A549 (cell line): ENCODE results near the gene ELAVL1. TPM values are rescaled to one million over a fixed set of nuclear protein-coding genes. Genes with fewer than 3 reads are reported as not detected.

Experiments used
- ATAC-seq, 2 experiments: fragments of 200-7000 bp in 1 of 2; fragments of >200 bp in 1 of 2; cut with Nextera tagmentation in 1 of 2; cut with Tn5 transposase in 1 of 2; 3 replicates each; pipeline versions ENCODE4 v1.8.0 to v1.9.1; 2018 to 2020; ENCODE audit warnings: mild to moderate bottlenecking in 1 of 2, moderate library complexity in 1 of 2
- CTCF ChIA-PET: fragments of 300-600 bp; sonication (Branson Sonifier 250); formaldehyde crosslinking; extraction: SDS; loops from one replicate; lab custom pipeline; 2021; ENCODE audit warnings: antibody characterized with exemption, inconsistent platforms; lab: Yijun Ruan, JAX
- POLR2A ChIA-PET: fragments of 350-600 bp; formaldehyde crosslinking; extraction: SDS; loops from one replicate; lab custom pipeline; 2021; ENCODE audit warnings: antibody characterized with exemption, inconsistent platforms; lab: Yijun Ruan, JAX
- DNase-seq, 2 experiments: peaks; one replicate each; pipeline versions ENCODE4 v3.0.0 to v3.0.0-alpha.2; 2011 to 2016; ENCODE audit warnings: low read depth in 1 of 2, low spot score in 1 of 2
- FAIRE-seq: peaks from 2 replicates; lab custom pipeline; 2011; peaks lifted over from hg19 to GRCh38; lab: Jason Lieb, UNC
- H3K27ac ChIP-seq, 2 experiments: fragments of >200 bp; sonication (Bioruptor Twin); formaldehyde crosslinking; 3 replicates each; pipeline ENCODE4 v1.5.1; 2016 to 2017
- H3K4me1 ChIP-seq: fragments of >200 bp; sonication (Bioruptor Twin); formaldehyde crosslinking; 3 replicates; pipeline ENCODE4 v1.6.1; 2016
- H3K4me2 ChIP-seq: fragments of >200 bp; sonication (Bioruptor Twin); formaldehyde crosslinking; 3 replicates; pipeline ENCODE4 v1.6.1; 2016
- H3K4me3 ChIP-seq: fragments of >200 bp; sonication (Bioruptor Twin); formaldehyde crosslinking; 3 replicates; pipeline ENCODE4 v1.5.1; 2016
- H3K9me3 ChIP-seq: fragments of >200 bp; sonication (Bioruptor Twin); formaldehyde crosslinking; 3 replicates; pipeline ENCODE4 v1.6.1; 2016
- BHLHE40 ChIP-seq: IDR thresholded peaks from 2 replicates; pipeline ENCODE4 v1.6.1; 2012; ENCODE audit warnings: low read depth, low read length, inconsistent platforms
- CEBPB ChIP-seq, 2 experiments: fragments of >200 bp in 1 of 2; sonication (Bioruptor Twin) in 1 of 2; formaldehyde crosslinking in 1 of 2; IDR thresholded peaks; 2 replicates each; pipeline ENCODE4 v1.6.1; 2012 to 2016
- EHMT2 ChIP-seq: fragments of 200-600 bp; sonication (generic); IDR thresholded peaks from 2 replicates; pipeline ENCODE4 v1.6.1; 2016; ENCODE audit warnings: antibody characterized with exemption, low read depth, mild to moderate bottlenecking, moderate library complexity
- FOSB ChIP-seq: fragments of 250-450 bp; sonication (Bioruptor Pico); IDR thresholded peaks from 2 replicates; pipeline ENCODE4 v1.5.0; 2020; ENCODE audit warnings: mild to moderate bottlenecking, moderate library complexity
- FOXS1 ChIP-seq: fragments of 250-450 bp; sonication (Bioruptor Pico); IDR thresholded peaks from 2 replicates; pipeline ENCODE4 v1.5.0; 2020; ENCODE audit warnings: mild to moderate bottlenecking, moderate library complexity
- HOXB13 ChIP-seq: fragments of 250-450 bp; sonication (Bioruptor Pico); IDR thresholded peaks from 2 replicates; pipeline ENCODE4 v1.5.0; 2020; ENCODE audit warnings: low read depth, mild to moderate bottlenecking, moderate library complexity
- JUN ChIP-seq, 2 experiments: fragments of >200 bp; sonication (Bioruptor Twin); formaldehyde crosslinking; IDR thresholded peaks; 2 replicates in 1 of 2; 3 replicates in 1 of 2; pipeline ENCODE4 v1.6.1; 2016 to 2017
- KDM1A ChIP-seq: fragments of 200-600 bp; sonication (generic); IDR thresholded peaks from 2 replicates; pipeline ENCODE4 v1.6.1; 2016; ENCODE audit warnings: low read depth, mild to moderate bottlenecking
- MAZ ChIP-seq: fragments of 150-350 bp; IDR thresholded peaks from 2 replicates; pipeline ENCODE4 v1.6.1; 2014; ENCODE audit warnings: antibody characterized with exemption, low read depth, low read length, borderline replicate concordance
- NR3C1 ChIP-seq: fragments of >200 bp; sonication (Bioruptor Twin); formaldehyde crosslinking; IDR thresholded peaks from 3 replicates; pipeline ENCODE4 v1.6.1; 2017
- POLR2A ChIP-seq: IDR thresholded peaks from 2 replicates; pipeline ENCODE4 v1.6.1; 2012; ENCODE audit warnings: mild to moderate bottlenecking, low read length
- POLR2AphosphoS2 ChIP-seq: conservative IDR thresholded peaks from 2 replicates; pipeline ENCODE4 v1.6.1; 2012; ENCODE audit warnings: low read length, improper control_type of control experiment, inconsistent platforms
- RAD21 ChIP-seq, 2 experiments: fragments of >200 bp in 1 of 2; sonication (Bioruptor Twin) in 1 of 2; formaldehyde crosslinking in 1 of 2; IDR thresholded peaks in 1 of 2; conservative IDR thresholded peaks in 1 of 2; 2 replicates in 1 of 2; 3 replicates in 1 of 2; pipeline ENCODE4 v1.6.1; 2012 to 2018; ENCODE audit warnings: inconsistent platforms in 1 of 2
- RCOR1 ChIP-seq: fragments of 150-350 bp; IDR thresholded peaks from 2 replicates; pipeline ENCODE4 v1.6.1; 2014; ENCODE audit warnings: antibody characterized with exemption, low read length, low read depth
- RFX5 ChIP-seq: fragments of 450-650 bp; IDR thresholded peaks from 2 replicates; pipeline ENCODE4 v1.7.1; 2014; ENCODE audit warnings: antibody characterized with exemption, mild to moderate bottlenecking, moderate library complexity
- SMC3 ChIP-seq: fragments of >200 bp; sonication (Bioruptor Twin); formaldehyde crosslinking; IDR thresholded peaks from 3 replicates; pipeline ENCODE4 v1.6.1; 2018; ENCODE audit warnings: inconsistent platforms
- SREBF2 ChIP-seq: fragments of 450-650 bp; IDR thresholded peaks from 2 replicates; pipeline ENCODE4 v1.6.1; 2014; ENCODE audit warnings: mild to moderate bottlenecking, moderate library complexity
- ZC3H11A ChIP-seq: fragments of 450-650 bp; IDR thresholded peaks from 2 replicates; pipeline ENCODE4 v1.6.1; 2014; ENCODE audit warnings: antibody characterized with exemption, mild to moderate bottlenecking
- WGBS: methylation state at CpG from one replicate; pipeline ENCODE4 v1.1.6; 2017; ENCODE audit errors: missing lambda C conversion rate; 5-methylcytosine and 5-hydroxymethylcytosine counted together
- polyA plus RNA-seq, 4 experiments: library from polyadenylated mRNA; depleted of rRNA in 3 of 4; stranded (reverse); fragments of >200 nt; fragmentation: RNase III in 1 of 4; extraction: RNeasy Plus Mini Kit Qiagen cat#74134 plus additional on column Dnase treatment in 1 of 4; gene quantifications; 2 replicates in 3 of 4; 3 replicates in 1 of 4; pipeline ENCODE4 v1.2.3, GENCODE V29; 2011 to 2017
- TF ChIP-seq, protein P1 (sequence below): fragments of >200 bp; sonication (Bioruptor Twin); formaldehyde crosslinking; IDR thresholded peaks from 3 replicates; pipeline ENCODE4 v1.5.1; 2016
- TF ChIP-seq, protein P2 (sequence below): fragments of 250-450 bp; sonication (Bioruptor Pico); IDR thresholded peaks from 2 replicates; pipeline ENCODE4 v1.5.0; 2020; ENCODE audit warnings: low read depth, mild to moderate bottlenecking, moderate library complexity
- TF ChIP-seq, protein P3 (sequence below): fragments of >200 bp; sonication (Bioruptor Twin); formaldehyde crosslinking; IDR thresholded peaks from 2 replicates; pipeline ENCODE4 v1.6.1; 2016

The ELAVL1 gene
- polyA plus RNA-seq, 2 of the 4 experiments (the other 2 are of a cell fraction) = 39.3 to 55.6 TPM

DNA sequence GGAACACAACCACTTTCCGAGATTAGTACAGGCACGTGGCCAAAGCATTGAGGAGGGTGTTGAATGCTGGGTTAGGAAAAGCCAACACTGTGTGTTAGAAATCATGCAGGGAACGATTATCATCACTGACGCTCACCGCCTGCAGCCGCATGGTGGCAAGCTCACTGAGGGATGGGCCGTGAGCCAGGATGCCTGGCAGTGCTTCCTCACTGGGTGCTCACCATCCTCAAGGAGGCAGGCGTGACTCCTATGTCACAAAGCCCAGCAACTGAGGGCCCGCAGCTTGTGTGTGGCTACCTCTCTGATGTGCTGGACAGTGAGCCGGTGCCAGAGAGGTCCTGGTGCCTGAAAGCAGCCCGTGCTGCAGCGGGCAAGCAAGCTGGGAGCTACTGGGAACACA is 31.6 kb downstream of the ELAVL1 start:
- H3K4me3 ChIP-seq = no peak overlapping the region
- no peak for TF ChIP-seq POLR2A
- no peak for FAIRE-seq
- H3K4me1 ChIP-seq = no peaks in the 10 kb centered on the region
- WGBS = 92% methylated on average over 7 of the region's 12 CpGs
- no peak for ATAC-seq
- H3K27ac ChIP-seq = no peak overlapping the region
- H3K4me2 ChIP-seq = no peak overlapping the region
- ChIA-PET POLR2A (no interaction called here), CTCF (interaction anchor here (0.6 to 1.7 kb wide), 4 partner anchors 24 to 280 kb away, joined by 3 to 6 read pairs (median 4); no protein-coding TSS in a partner anchor)
- no peak for DNase-seq
- no peaks in the 10 kb centered on the region for H3K9me3 ChIP-seq

DNA sequence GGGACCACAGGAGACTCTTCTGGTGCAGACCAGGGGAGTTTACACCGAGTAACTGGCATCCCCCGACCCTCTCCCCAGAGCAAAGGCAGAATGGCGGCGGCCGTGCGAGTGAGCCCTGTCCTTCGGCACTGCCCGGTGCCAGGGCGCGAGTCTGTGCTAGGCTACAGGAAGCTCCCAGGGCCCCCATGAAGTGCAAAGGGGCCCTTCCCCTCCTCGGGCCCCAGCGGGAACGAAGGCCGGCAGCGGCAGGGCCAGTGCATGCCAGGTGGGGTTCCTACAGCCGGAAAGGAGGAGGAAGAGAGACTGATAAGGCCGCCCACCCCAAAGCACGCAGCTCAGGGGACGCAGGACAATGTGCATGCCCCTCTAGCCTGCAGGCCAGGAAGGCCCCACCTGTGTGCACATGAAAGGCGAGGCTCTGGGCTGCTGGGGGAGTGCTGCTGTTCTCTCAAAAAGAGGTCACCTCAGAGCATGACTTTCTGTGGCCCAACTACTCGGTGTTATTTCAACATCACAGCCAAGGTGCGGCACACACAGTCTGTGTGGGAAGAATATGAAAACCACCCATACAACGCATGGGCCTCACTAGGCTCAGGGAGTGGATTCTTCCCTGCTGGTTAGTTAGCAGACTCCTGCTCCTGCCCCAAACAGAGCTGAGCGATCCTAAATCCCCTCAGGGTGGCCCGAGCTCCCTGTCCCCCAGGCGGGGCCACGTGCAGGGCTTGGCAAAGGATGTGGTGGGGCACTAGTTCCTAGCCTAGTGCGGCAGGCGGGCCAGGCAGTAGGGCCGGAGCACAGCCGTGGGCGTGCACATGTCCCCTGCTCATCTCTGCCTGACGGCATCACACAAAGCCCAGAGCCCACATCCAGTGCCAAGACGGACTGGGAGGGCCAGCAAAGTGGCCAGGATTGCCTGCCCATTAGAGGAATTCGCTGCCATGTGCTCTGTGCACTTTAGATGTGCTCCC is 33.6 kb downstream of the ELAVL1 start:
- WGBS = 90% methylated on average over 17 of the region's 35 CpGs
- DNase-seq (no peak), ATAC-seq (peak in 1 of 2 experiments; percentile 27; a peak in 3 of 6 replicates), FAIRE-seq (no peak)
- no peak overlapping the region for H3K4me2 ChIP-seq
- no peaks in the 10 kb centered on the region for H3K9me3 ChIP-seq
- CTCF ChIA-PET = interaction anchor here (0.6 to 4.9 kb wide), 13 partner anchors 9 to 284 kb away, joined by 3 to 31 read pairs (median 6); partner anchors contain the start of gene TIMM44
- H3K4me3 ChIP-seq = no peak overlapping the region
- POLR2A ChIA-PET = interaction anchor here (0.9 to 1.5 kb wide), 2 partner anchors 28 to 30 kb away, joined by 3 to 5 read pairs; partner anchors contain the start of gene TIMM44
- H3K4me1 ChIP-seq = no peaks in the 10 kb centered on the region
- TF ChIP-seq KDM1A (no peak), POLR2AphosphoS2 (no peak)
- TF ChIP-seq, all 56 proteins: peak for 0
- H3K27ac ChIP-seq = no peak overlapping the region

DNA sequence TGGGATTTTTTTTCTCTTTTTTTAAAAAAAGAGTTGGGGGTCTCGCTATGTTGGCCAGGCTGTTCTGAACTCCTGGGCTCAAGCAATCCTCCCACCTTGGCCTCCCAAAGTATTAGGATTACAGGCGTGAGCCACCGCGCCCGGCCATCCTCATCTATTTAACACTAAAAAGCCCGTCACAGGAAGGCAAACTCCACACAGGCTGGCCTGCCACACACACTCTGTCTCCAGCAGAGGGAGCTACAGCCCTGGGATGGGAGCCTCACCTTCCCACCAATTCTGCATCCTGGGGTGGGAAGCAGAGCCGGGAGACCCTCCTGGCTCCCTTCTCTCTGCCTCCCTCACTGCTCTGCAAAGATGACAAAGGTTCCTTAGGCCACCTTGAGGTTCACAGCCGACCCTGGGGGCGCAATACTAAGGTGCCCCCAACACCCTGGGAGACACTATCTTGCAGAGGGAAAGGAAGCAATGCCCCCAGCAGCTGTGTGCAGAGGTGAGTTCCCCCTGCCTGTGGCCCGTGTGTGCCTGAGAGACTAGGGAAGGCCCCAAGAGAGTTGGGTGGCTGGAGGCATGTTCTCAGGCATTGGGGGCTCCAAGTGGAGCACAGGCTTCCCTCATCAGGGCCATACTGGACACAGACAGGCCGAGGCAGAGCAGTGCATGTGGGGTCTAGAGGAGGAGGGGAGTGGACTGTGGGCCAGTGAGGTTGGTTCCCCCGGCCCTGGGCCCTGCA is 34.6 kb downstream of the ELAVL1 start:
- ChIA-PET POLR2A (interaction anchor here (0.6 to 1.5 kb wide), 2 partner anchors 12 to 27 kb away, joined by 4 to 5 read pairs; partner anchors contain the start of gene TIMM44), CTCF (interaction anchor here (0.6 to 4.9 kb wide), 28 partner anchors 10 to 290 kb away, joined by 3 to 31 read pairs (median 4); partner anchors contain the start of gene TIMM44)
- H3K4me1 ChIP-seq = no peaks in the 10 kb centered on the region
- no peak overlapping the region for H3K4me2 ChIP-seq
- TF ChIP-seq SREBF2 = no peak
- TF ChIP-seq, protein P1, sequence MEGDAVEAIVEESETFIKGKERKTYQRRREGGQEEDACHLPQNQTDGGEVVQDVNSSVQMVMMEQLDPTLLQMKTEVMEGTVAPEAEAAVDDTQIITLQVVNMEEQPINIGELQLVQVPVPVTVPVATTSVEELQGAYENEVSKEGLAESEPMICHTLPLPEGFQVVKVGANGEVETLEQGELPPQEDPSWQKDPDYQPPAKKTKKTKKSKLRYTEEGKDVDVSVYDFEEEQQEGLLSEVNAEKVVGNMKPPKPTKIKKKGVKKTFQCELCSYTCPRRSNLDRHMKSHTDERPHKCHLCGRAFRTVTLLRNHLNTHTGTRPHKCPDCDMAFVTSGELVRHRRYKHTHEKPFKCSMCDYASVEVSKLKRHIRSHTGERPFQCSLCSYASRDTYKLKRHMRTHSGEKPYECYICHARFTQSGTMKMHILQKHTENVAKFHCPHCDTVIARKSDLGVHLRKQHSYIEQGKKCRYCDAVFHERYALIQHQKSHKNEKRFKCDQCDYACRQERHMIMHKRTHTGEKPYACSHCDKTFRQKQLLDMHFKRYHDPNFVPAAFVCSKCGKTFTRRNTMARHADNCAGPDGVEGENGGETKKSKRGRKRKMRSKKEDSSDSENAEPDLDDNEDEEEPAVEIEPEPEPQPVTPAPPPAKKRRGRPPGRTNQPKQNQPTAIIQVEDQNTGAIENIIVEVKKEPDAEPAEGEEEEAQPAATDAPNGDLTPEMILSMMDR = peak; percentile 65
- peak; percentile 55 for TF ChIP-seq SMC3
- TF ChIP-seq RAD21 (conservative IDR thresholded peaks at IDR 0.05 in 1 of 2, IDR thresholded peaks at IDR 0.05 in 1 of 2) = peak; percentile 67 to 74
- TF ChIP-seq BHLHE40 = no peak
- no peak for TF ChIP-seq FOSB (CRISPR knock-in tag)
- TF ChIP-seq FOXS1 (CRISPR knock-in tag) = no peak
- peak; percentile 86 to 87 for ATAC-seq
- no peaks in the 10 kb centered on the region for H3K9me3 ChIP-seq
- WGBS = 55% methylated on average over 10 of the region's 12 CpGs
- no peak overlapping the region for H3K27ac ChIP-seq
- H3K4me3 ChIP-seq = no peak overlapping the region
- no peak for FAIRE-seq
- DNase-seq = peak; percentile 37 to 39

DNA sequence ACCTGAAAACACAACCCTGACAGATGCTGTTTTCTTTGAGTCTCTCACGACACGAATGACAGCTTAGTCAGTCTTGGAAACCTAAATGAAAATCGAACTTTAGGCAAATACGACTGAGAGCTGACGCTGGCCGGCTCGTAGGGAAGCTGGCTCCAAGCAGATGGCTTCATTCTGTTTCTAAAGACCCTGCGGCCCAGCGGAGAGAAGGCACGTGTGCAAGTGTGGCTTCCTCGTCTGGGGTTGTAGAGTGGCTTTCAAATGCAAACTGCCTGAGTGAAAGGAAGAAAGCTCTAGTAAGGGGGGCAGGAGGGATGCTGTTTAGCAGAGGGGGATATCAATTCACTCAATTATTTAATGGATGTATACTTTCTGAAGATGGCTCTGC is 35.9 kb downstream of the ELAVL1 start:
- DNase-seq (no peak), ATAC-seq (no peak), FAIRE-seq (no peak)
- POLR2A ChIA-PET = no interaction called here
- no peak overlapping the region for H3K27ac ChIP-seq
- no peak overlapping the region for H3K4me2 ChIP-seq
- WGBS = 89% methylated on average over 11 of the region's 11 CpGs
- no peak overlapping the region for H3K4me3 ChIP-seq
- H3K9me3 ChIP-seq = no peaks in the 10 kb centered on the region
- no peak for TF ChIP-seq MAZ
- no peak for TF ChIP-seq FOSB (CRISPR knock-in tag)
- TF ChIP-seq, protein P2, sequence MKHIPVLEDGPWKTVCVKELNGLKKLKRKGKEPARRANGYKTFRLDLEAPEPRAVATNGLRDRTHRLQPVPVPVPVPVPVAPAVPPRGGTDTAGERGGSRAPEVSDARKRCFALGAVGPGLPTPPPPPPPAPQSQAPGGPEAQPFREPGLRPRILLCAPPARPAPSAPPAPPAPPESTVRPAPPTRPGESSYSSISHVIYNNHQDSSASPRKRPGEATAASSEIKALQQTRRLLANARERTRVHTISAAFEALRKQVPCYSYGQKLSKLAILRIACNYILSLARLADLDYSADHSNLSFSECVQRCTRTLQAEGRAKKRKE (CRISPR knock-in tag) = no peak
- TF ChIP-seq POLR2A = no peak
- TF ChIP-seq ZC3H11A = no peak
- no peak for TF ChIP-seq CEBPB (IDR thresholded peaks at IDR 0.05)
- no peak for TF ChIP-seq RFX5
- TF ChIP-seq, protein P3, sequence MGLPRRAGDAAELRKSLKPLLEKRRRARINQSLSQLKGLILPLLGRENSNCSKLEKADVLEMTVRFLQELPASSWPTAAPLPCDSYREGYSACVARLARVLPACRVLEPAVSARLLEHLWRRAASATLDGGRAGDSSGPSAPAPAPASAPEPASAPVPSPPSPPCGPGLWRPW = no peak
- TF ChIP-seq RCOR1 = no peak
- TF ChIP-seq EHMT2 = no peak
- TF ChIP-seq NR3C1 = no peak
- no peak for TF ChIP-seq RAD21 (conservative IDR thresholded peaks at IDR 0.05 in 1 of 2, IDR thresholded peaks at IDR 0.05 in 1 of 2)
- no peak for TF ChIP-seq HOXB13 (CRISPR knock-in tag)
- TF ChIP-seq JUN (IDR thresholded peaks at IDR 0.05) = no peak
- no peaks in the 10 kb centered on the region for H3K4me1 ChIP-seq
- CTCF ChIA-PET = interaction anchor here (0.7 to 4.9 kb wide), 7 partner anchors 20 to 283 kb away, joined by 3 to 31 read pairs (median 4); partner anchors contain the start of gene TIMM44
